ENCODE measurements around the gene ZBTB4.

DNA sequence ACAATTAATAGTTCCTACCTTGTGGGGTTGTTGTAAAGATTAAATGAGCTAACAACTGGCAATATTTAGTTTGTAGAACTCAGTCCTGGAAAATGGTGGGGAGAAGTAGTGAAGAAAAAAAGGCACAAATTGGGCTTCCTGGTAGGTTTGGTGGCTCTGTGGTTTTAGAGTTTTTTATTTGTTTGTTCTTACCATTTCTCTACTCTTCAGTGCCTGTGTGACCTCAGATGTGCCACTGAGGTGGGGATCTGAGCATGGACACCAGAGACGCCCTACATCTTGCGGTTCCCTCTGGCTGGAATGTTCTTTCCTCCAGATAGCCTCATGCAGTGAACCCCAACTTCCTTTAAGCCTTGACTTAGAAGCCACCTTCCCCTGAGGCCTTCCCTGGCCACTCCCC, 7.7 kb downstream of the ZBTB4 start:
- TF ChIP-seq, protein P1, sequence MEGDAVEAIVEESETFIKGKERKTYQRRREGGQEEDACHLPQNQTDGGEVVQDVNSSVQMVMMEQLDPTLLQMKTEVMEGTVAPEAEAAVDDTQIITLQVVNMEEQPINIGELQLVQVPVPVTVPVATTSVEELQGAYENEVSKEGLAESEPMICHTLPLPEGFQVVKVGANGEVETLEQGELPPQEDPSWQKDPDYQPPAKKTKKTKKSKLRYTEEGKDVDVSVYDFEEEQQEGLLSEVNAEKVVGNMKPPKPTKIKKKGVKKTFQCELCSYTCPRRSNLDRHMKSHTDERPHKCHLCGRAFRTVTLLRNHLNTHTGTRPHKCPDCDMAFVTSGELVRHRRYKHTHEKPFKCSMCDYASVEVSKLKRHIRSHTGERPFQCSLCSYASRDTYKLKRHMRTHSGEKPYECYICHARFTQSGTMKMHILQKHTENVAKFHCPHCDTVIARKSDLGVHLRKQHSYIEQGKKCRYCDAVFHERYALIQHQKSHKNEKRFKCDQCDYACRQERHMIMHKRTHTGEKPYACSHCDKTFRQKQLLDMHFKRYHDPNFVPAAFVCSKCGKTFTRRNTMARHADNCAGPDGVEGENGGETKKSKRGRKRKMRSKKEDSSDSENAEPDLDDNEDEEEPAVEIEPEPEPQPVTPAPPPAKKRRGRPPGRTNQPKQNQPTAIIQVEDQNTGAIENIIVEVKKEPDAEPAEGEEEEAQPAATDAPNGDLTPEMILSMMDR (IDR thresholded peaks at IDR 0.05) = no peak
- TF ChIP-seq POLR2AphosphoS5 (IDR thresholded peaks at IDR 0.05) (no peak), POLR2A (IDR thresholded peaks at IDR 0.05) (no peak), EP300 (IDR thresholded peaks at IDR 0.05) (no peak)
